Testis (tissue), 5 donors: Measurements from ENCODE around the gene MTMR3. TPM values are rescaled to one million over a fixed set of nuclear protein-coding genes. Genes with fewer than 3 reads are reported as not detected.
A peak's percentile ranks its signal among the peaks of the same experiment; 100 is the strongest.
"Not testable (repeated sequence)": the region's sequence is repeated elsewhere in the genome, so short reads cannot be mapped to it uniquely, and the experiment has no call there.

Source experiments
- DNase-seq: peaks from one replicate; pipeline ENCODE4 v3.0.0-alpha.2; 2019
- H3K27ac ChIP-seq, 2 donors: fragments of 200-600 bp; sonication (generic); one replicate each; pipeline ENCODE4 v1.5.1; 2019
- H3K27me3 ChIP-seq: fragments of 200-600 bp; sonication (generic); one replicate; pipeline ENCODE4 v1.5.1; 2019
- H3K36me3 ChIP-seq: fragments of 200-600 bp; sonication (generic); one replicate; pipeline ENCODE4 v1.5.1; 2017; ENCODE audit warnings: low read depth; ENCODE audit errors: missing control alignments
- H3K4me1 ChIP-seq: fragments of 200-600 bp; sonication (generic); one replicate; pipeline ENCODE4 v1.5.1; 2019
- H3K4me3 ChIP-seq, 2 donors: fragments of 200-600 bp; sonication (generic); one replicate each; pipeline ENCODE4 v1.5.1; 2017 to 2019
- H3K9me3 ChIP-seq: fragments of 200-600 bp; sonication (generic); one replicate; pipeline ENCODE4 v1.5.1; 2017
- POLR2A ChIP-seq: fragments of 450-650 bp; IDR thresholded peaks from one replicate; pipeline ENCODE4 v1.6.1; 2017; ENCODE audit warnings: antibody characterized with exemption, mild to moderate bottlenecking, moderate library complexity
- WGBS, 2 donors: methylation state at CpG; one replicate each; pipeline ENCODE4 v1.1.5; 2018; 5-methylcytosine and 5-hydroxymethylcytosine counted together
- intact Hi-C: fragments of 100-400 bp; cut with DNase I; formaldehyde crosslinking; loops from one replicate; pipeline ENCODE4 v1.15.1; 2023; ENCODE audit warnings: low total_unique reads
- long read RNA-seq, 2 donors: transcript quantifications; one replicate each; lab custom pipeline, GENCODE V29; 2026
- polyA plus RNA-seq: library from polyadenylated mRNA; stranded (reverse); fragments of 350-450 nt; fragmentation: Illumina TruSeq; extraction: RNeasy Lipid Tissue Mini Kit (QIAGEN cat#74804); gene quantifications from one replicate; pipeline ENCODE4 v1.2.3, GENCODE V29; 2014; ENCODE audit warnings: low read depth, low replicate concordance; ENCODE audit not compliant: insufficient read depth
- total RNA-seq, 2 donors: library from RNA; depleted of rRNA; stranded (reverse); fragments of >200 nt; gene quantifications; one replicate each; pipeline ENCODE4 v1.2.3, GENCODE V29; 2016
- TF ChIP-seq, protein P1 (sequence below), 3 experiments: fragments of 450-650 bp in 2 of 3; fragments of 200-600 bp in 1 of 3; sonication (generic) in 1 of 3; IDR thresholded peaks; one replicate each; pipeline ENCODE4 v1.5.1; 2016 to 2019; ENCODE audit warnings: antibody characterized with exemption in 3 of 3, mild to moderate bottlenecking in 2 of 3, moderate library complexity in 1 of 3

The MTMR3 gene
- total RNA-seq, result 100 to 1,000 TPM; 130 to 137 TPM
- 75.2 TPM for polyA plus RNA-seq
- long read RNA-seq, donor 1, full-length matches to known transcripts, result 10 of 17 reads
- long read RNA-seq, donor 1, partial matches to known transcripts, result 7 of 17 reads
- long read RNA-seq, donor 1, other reads (novel, unspliced or antisense), result 0 of 17 reads
- long read RNA-seq, donor 2, full-length matches to known transcripts, result 2 of 9 reads
- long read RNA-seq, donor 2, partial matches to known transcripts, result 7 of 9 reads
- long read RNA-seq, donor 2, other reads (novel, unspliced or antisense), result 0 of 9 reads

- Histone ChIP-seq H3K27ac (peak within 1 kb of the TSS; percentile 96 to 99), H3K4me3 (peak within 1 kb of the TSS; percentile 85 to 93), H3K27me3 (no peaks in the 10 kb centered on the region), H3K9me3 (no peaks in the 10 kb centered on the region), H3K4me1 (peaks cover 29% of the 10 kb centered on the region), H3K36me3 (no peaks in the 10 kb centered on the region)
- WGBS, 2 donors, result 0 to 1% methylated on average over 7 to 56 of the region's 82 CpGs
- intact Hi-C loops, result no loop called here
- TF ChIP-seq, protein P1, sequence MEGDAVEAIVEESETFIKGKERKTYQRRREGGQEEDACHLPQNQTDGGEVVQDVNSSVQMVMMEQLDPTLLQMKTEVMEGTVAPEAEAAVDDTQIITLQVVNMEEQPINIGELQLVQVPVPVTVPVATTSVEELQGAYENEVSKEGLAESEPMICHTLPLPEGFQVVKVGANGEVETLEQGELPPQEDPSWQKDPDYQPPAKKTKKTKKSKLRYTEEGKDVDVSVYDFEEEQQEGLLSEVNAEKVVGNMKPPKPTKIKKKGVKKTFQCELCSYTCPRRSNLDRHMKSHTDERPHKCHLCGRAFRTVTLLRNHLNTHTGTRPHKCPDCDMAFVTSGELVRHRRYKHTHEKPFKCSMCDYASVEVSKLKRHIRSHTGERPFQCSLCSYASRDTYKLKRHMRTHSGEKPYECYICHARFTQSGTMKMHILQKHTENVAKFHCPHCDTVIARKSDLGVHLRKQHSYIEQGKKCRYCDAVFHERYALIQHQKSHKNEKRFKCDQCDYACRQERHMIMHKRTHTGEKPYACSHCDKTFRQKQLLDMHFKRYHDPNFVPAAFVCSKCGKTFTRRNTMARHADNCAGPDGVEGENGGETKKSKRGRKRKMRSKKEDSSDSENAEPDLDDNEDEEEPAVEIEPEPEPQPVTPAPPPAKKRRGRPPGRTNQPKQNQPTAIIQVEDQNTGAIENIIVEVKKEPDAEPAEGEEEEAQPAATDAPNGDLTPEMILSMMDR (IDR thresholded peaks at IDR 0.05), result peak; percentile 37 to 62 (median 47)
- no peak for TF ChIP-seq POLR2A
- DNase-seq, result peak; percentile 97
Measured at GRCh38 chr22:29883045-29883774, at the start of gene MTMR3. Gene MTMR3 (plus strand): TSS chr22:29883174. CDS start chr22:29971060, 87,886 bp downstream.

GRCh38 chr22:29833392-29833965 is 49.5 kb upstream of the MTMR3 start:
- intact Hi-C loops, result no loop called here
- no peaks in the 10 kb centered on the region for H3K9me3 ChIP-seq
- WGBS, 2 donors, result 70 to 83% methylated on average over 7 of the region's 7 CpGs
- peaks cover 33% of the 10 kb centered on the region for H3K4me1 ChIP-seq
- H3K36me3 ChIP-seq, result no peaks in the 10 kb centered on the region
- H3K27ac ChIP-seq, result no peak overlapping the region
- no peak overlapping the region for H3K4me3 ChIP-seq
- no peaks in the 10 kb centered on the region for H3K27me3 ChIP-seq
- no peak for DNase-seq
- TF ChIP-seq POLR2A, result no peak
- TF ChIP-seq, protein P1 (IDR thresholded peaks at IDR 0.05), result no peak

- H3K4me3 ChIP-seq, result no peak overlapping the region
- WGBS, 2 donors, result 60 to 68% methylated on average over 1 of the region's 1 CpG
- H3K4me1 ChIP-seq, result peaks cover 33% of the 10 kb centered on the region
- intact Hi-C loops, result no loop called here
- TF ChIP-seq, protein P1 (IDR thresholded peaks at IDR 0.05), result no peak
- no peak for TF ChIP-seq POLR2A
- no peak for DNase-seq
- no peaks in the 10 kb centered on the region for H3K9me3 ChIP-seq
- H3K36me3 ChIP-seq, result no peaks in the 10 kb centered on the region
- H3K27ac ChIP-seq, result no peak overlapping the region
- no peaks in the 10 kb centered on the region for H3K27me3 ChIP-seq
Measured at GRCh38 chr22:29834046-29834445, 48.9 kb upstream of the MTMR3 start.

DNA sequence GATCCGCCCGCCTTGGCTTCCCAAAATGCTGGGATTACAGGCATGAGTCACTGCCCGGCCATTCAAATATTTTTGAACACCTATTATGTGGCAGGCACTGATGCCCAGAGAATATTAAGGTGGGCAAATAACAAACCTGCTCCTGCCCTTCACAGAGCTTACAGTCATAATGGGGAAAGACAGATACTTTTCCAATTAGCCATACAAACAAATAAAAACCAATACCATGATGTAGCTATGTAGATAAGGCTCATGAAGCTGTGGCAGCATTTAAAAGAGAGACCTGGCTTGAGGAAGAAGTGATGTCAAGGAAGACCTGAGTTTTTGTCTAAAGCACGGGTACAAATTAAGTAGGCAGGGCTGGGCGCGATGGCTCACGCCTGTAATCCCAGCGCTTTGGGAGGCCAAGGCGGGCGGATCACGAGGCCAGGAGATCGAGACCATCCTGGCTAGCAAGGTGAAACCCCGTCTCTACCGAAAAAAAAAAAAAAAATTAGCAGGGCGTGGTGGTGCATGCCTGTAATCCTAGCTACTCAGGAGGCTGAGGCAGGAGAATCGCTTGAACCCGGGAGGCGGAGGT is 46.1 kb upstream of the MTMR3 start:
- DNase-seq, H3K27ac ChIP-seq, H3K27me3 ChIP-seq, intact Hi-C loops, H3K36me3 ChIP-seq, H3K9me3 ChIP-seq: not testable (repeated sequence)
- peak overlapping the region in 1 of 2 donors; percentile 87 for H3K4me3 ChIP-seq
- 75 to 81% methylated on average over 18 of the region's 18 CpGs for WGBS, 2 donors
- H3K4me1 ChIP-seq, result peaks cover 25% of the 10 kb centered on the region
